Dedifferentiated amniotic fluid mesenchymal stem cell (primary cell): ENCODE data around the gene CNTNAP4.

Source experiments
- DNase-seq: peaks from one replicate; pipeline ENCODE4 v3.0.0-alpha.2; 2016; ENCODE audit errors: extremely low spot score

CNTNAP4 gene

GRCh38 chr16:76487411-76488064 is 210.3 kb downstream of the CNTNAP4 start:
- no peak for DNase-seq

GRCh38 chr16:76488065-76488417 is 210.8 kb downstream of the CNTNAP4 start:
- DNase-seq: no peak

- no peak for DNase-seq
Measured at GRCh38 chr16:76490036-76490639, 212.9 kb downstream of the CNTNAP4 start.

GRCh38 chr16:76500006-76500405 is 222.8 kb downstream of the CNTNAP4 start:
- DNase-seq: no peak

GRCh38 chr16:76502063-76502462 is 224.9 kb downstream of the CNTNAP4 start:
- no peak for DNase-seq

- no peak for DNase-seq
Measured at GRCh38 chr16:76502555-76502954, 225.4 kb downstream of the CNTNAP4 start.

GRCh38 chr16:76503091-76503490 is 225.9 kb downstream of the CNTNAP4 start:
- no peak for DNase-seq

- no peak for DNase-seq
Measured at GRCh38 chr16:76511203-76511602, 234.0 kb downstream of the CNTNAP4 start.

- DNase-seq: no peak
Measured at GRCh38 chr16:76518781-76519180, 241.6 kb downstream of the CNTNAP4 start.

GRCh38 chr16:76524356-76524755 is 247.2 kb downstream of the CNTNAP4 start:
- DNase-seq: no peak

GRCh38 chr16:76524769-76525168 is 247.6 kb downstream of the CNTNAP4 start:
- no peak for DNase-seq

- DNase-seq: no peak
Measured at GRCh38 chr16:76527244-76527643, 250.0 kb downstream of the CNTNAP4 start.

GRCh38 chr16:76529120-76529519 is 251.9 kb downstream of the CNTNAP4 start:
- DNase-seq: no peak

GRCh38 chr16:76531236-76531635 is 254.0 kb downstream of the CNTNAP4 start:
- no peak for DNase-seq

- DNase-seq: no peak
Measured at GRCh38 chr16:76532188-76532973, 255.2 kb downstream of the CNTNAP4 start.

GRCh38 chr16:76539609-76540008 is 262.4 kb downstream of the CNTNAP4 start:
- no peak for DNase-seq

- no peak for DNase-seq
Measured at GRCh38 chr16:76541070-76541469, 263.9 kb downstream of the CNTNAP4 start.

GRCh38 chr16:76565542-76565941 is 288.3 kb downstream of the CNTNAP4 start:
- DNase-seq: no peak

- DNase-seq: no peak
Measured at GRCh38 chr16:76571755-76572154, 294.6 kb downstream of the CNTNAP4 start.

GRCh38 chr16:76573281-76573680 is 296.1 kb downstream of the CNTNAP4 start:
- no peak for DNase-seq

- no peak for DNase-seq
Measured at GRCh38 chr16:76574651-76575050, 297.4 kb downstream of the CNTNAP4 start.

- DNase-seq: no peak
Measured at GRCh38 chr16:76576526-76576925, 299.3 kb downstream of the CNTNAP4 start.

GRCh38 chr16:76577003-76577402 is 299.8 kb downstream of the CNTNAP4 start:
- DNase-seq: no peak
